ENCODE measurements around the gene MEIS1. TPM values are rescaled to one million over a fixed set of nuclear protein-coding genes. Genes with fewer than 3 reads are reported as not detected.
A peak's percentile ranks its signal among the peaks of the same experiment; 100 is the strongest.

The MEIS1 gene
- total RNA-seq (2022) (4.1 and 4.4 TPM in 2 replicates), Bru-seq, nascent RNA (percentile 51 among the genes with signal in this experiment), BruChase-seq, experiment 1, labeled RNA remaining after a 6-hour chase (percentile 39 among the genes with signal in this experiment), BruChase-seq, experiment 2, labeled RNA remaining after a 2-hour chase (percentile 42 among the genes with signal in this experiment)
- long read RNA-seq, partial matches to known transcripts, result 0 of 4 reads
- long read RNA-seq, other reads (novel, unspliced or antisense), result 3 of 4 reads

DNA sequence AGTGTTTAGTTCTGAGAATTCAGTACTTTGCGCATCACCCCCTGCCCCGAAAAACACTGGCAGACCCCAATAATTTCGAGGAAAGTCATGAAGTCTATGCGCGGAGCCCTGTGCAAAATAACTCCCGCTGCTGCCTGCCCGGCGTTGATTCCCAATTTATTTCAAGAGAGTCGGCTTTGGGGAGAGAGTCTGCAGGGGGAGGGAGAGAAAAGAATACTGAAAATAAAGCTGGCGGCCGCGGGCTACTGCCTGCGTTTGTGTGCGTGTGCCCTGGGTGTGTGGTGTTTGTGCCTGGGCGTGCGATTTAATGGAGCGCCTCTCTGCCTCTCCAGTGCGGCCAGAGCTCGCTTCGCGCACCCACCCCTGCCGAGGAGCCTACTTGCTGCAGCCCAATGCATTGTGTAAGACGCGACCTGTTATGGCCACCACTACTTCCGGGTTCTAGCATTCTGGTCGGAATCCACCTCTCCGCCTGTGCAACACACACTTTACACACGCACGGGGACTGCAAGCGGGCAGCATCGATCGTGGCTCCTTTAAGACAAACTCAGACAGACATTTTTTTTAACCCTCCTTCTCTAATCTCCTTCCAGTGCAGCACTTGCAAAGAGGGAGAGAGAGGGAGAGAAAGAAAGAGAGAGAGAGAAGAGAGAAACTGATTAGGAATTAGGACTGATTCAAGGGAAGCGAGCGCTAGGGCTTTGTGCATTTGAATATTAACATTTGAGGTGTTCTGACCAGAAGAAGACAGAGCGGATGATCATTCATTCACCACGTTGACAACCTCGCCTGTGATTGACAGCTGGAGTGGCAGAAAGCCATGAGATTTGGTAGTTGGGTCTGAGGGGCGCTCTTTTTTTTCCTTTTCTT lies at the start of gene MEIS1:
Gene MEIS1, plus strand, starts transcription at position 447 of the 870 bp plus-strand sequence. CDS start 732 bp downstream, outside the sequence.
- H3K36me3 Mint-ChIP-seq (ENCODE audit: insufficient read depth, unreplicated experiment), result peaks cover 23% of the 10 kb centered on the region
- no peaks in the 10 kb centered on the region for H3K27me3 Mint-ChIP-seq (ENCODE audit: insufficient read depth, unreplicated experiment)
- peak; percentile 94 for DNase-seq (ENCODE audit: unreplicated experiment)
- no peaks in the 10 kb centered on the region for H3K9me3 Mint-ChIP-seq (ENCODE audit: unreplicated experiment)
- H3K4me1 Mint-ChIP-seq (ENCODE audit: insufficient read depth, unreplicated experiment), result peaks cover 6% of the 10 kb centered on the region
- ChIA-PET POLR2A (interaction anchor here (0.5 to 5.0 kb wide), 66 partner anchors 10 to 1597 kb away, joined by 3 to 48 read pairs (median 4); no protein-coding TSS in a partner anchor), CTCF (interaction anchor here (0.5 to 2.3 kb wide), 17 partner anchors 11 to 1407 kb away, joined by 3 to 11 read pairs (median 3); no protein-coding TSS in a partner anchor)
- intact Hi-C loops (cut with micrococcal nuclease), result loop anchor here (1.0 to 5.0 kb wide), 5 partner anchors 60 to 1042 kb away; no protein-coding TSS in a partner anchor
- no peak for TF ChIP-seq CTCF (IDR thresholded peaks at IDR 0.05; ENCODE audit: unreplicated experiment)
- peak within 1 kb of the TSS; percentile 89 for H3K27ac Mint-ChIP-seq (ENCODE audit: low read depth, unreplicated experiment)
- H3K4me3 Mint-ChIP-seq (ENCODE audit: unreplicated experiment), result peak within 1 kb of the TSS; percentile 84
- BruUV-seq (replicated peaks), result TSS peak; percentile 75

DNA sequence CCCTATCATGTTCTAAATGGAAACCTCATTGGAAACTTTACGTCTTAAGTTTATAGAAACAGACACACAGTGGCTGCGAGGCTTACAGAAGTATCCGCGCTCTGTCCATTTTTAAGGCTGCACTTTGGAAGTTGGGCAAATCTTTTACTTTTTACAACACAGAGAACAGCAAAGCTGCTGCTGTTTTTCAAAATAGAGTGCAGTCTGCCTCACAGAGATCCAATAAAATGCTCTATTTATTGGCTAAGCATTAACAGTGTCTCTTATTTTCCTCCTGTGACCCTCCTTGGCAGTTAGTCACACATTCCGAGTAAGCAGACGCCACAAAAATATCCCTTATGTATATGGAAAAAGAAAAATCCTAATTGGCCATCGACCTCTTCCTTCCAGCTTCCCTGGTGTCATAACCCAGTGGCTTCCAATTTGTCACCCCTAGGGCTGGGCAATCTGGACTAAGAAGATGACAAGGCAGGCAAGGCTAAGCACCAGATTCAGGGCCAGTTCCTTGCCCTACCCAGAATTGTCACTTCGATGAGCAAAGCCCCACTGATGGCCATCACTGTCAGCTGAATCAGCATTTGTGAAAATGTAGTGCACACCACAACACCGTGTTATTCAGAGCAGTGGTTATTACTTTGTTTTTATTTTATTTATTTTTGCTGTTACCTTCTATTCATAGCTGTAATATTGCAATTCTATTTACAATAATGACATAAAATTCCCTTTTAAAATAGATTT lies 47.7 kb upstream of the MEIS1 start:
- ChIA-PET POLR2A (interaction anchor here (0.7 to 1.2 kb wide), 3 partner anchors 9 to 109 kb away, joined by 3 read pairs; no protein-coding TSS in a partner anchor), CTCF (interaction anchor here (0.6 to 1.1 kb wide), 3 partner anchors 23 to 745 kb away, joined by 3 to 4 read pairs (median 4); no protein-coding TSS in a partner anchor)
- no peaks in the 10 kb centered on the region for H3K9me3 Mint-ChIP-seq (ENCODE audit: unreplicated experiment)
- no peaks in the 10 kb centered on the region for H3K27me3 Mint-ChIP-seq (ENCODE audit: insufficient read depth, unreplicated experiment)
- no peak for TF ChIP-seq CTCF (IDR thresholded peaks at IDR 0.05; ENCODE audit: unreplicated experiment)
- H3K4me3 Mint-ChIP-seq (ENCODE audit: unreplicated experiment), result no peak overlapping the region
- no peak for DNase-seq (ENCODE audit: unreplicated experiment)
- intact Hi-C loops (cut with micrococcal nuclease), result no loop called here
- no peak overlapping the region for H3K27ac Mint-ChIP-seq (ENCODE audit: low read depth, unreplicated experiment)
- BruUV-seq (replicated peaks), result no TSS peak
- peaks cover 20% of the 10 kb centered on the region for H3K4me1 Mint-ChIP-seq (ENCODE audit: insufficient read depth, unreplicated experiment)
- no peaks in the 10 kb centered on the region for H3K36me3 Mint-ChIP-seq (ENCODE audit: insufficient read depth, unreplicated experiment)

GRCh38 chr2:66389651-66390131 lies 45.2 kb upstream of the MEIS1 start:
- Mint-ChIP-seq H3K27ac (ENCODE audit: low read depth, unreplicated experiment) (peak overlapping the region; percentile 95), H3K36me3 (ENCODE audit: insufficient read depth, unreplicated experiment) (no peaks in the 10 kb centered on the region), H3K9me3 (ENCODE audit: unreplicated experiment) (peaks cover 7% of the 10 kb centered on the region), H3K27me3 (ENCODE audit: insufficient read depth, unreplicated experiment) (no peaks in the 10 kb centered on the region), H3K4me3 (ENCODE audit: unreplicated experiment) (peak overlapping the region; percentile 70), H3K4me1 (ENCODE audit: insufficient read depth, unreplicated experiment) (peaks cover 20% of the 10 kb centered on the region)
- CTCF ChIA-PET, result interaction anchor here (0.6 to 0.8 kb wide), 3 partner anchors 9 to 205 kb away, joined by 3 to 4 read pairs (median 3); no protein-coding TSS in a partner anchor
- POLR2A ChIA-PET, result interaction anchor here (1.0 to 2.3 kb wide), 7 partner anchors 8 to 347 kb away, joined by 3 to 15 read pairs (median 5); partner anchors contain the start of gene MEIS1
- intact Hi-C loops (cut with micrococcal nuclease), result no loop called here
- DNase-seq (ENCODE audit: unreplicated experiment), result peak; percentile 76
- BruUV-seq (replicated peaks), result no TSS peak
- no peak for TF ChIP-seq CTCF (IDR thresholded peaks at IDR 0.05; ENCODE audit: unreplicated experiment)
